NCI-H748 (cell line): ENCODE measurements around the gene APC2.
"Not testable (repeated sequence)": the region's sequence is repeated elsewhere in the genome, so short reads cannot be mapped to it uniquely, and the experiment has no call there.

Experiments
- DNase-seq: peaks from one replicate; lab custom pipeline; 2025; ENCODE audit not compliant: unreplicated experiment; lab: John Stamatoyannopoulos, UW

APC2 gene

DNA sequence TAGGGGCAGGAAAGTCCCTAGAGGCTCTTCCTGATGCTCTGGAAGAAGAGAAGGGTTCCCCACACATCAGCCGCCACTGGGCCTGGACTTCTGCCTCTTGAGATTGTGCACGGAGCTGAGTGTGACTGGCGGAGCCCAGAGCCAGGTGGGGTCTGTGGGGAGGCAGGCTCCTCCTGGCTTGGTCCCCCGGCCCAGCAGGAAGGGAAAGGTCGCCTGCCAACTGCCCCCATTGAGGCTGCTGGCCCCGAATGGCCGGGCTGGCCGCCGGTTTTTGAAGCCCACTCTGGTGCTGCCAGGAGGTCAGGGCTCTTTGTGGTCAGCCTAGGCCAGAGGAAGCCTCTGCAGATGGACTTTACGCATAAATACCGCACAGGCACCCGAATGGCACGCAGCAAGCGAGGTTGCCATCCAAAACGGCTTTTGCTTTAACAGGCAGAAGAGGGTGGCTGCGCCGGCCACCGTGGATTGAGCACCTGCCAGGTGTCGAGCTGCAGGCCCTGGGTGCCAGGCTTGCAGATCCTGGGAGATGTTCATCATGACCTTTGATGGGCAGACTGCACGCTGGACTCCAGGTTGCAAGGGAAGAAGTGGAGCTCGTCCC, 37.5 kb upstream of the APC2 start:
- no peak for DNase-seq

DNA sequence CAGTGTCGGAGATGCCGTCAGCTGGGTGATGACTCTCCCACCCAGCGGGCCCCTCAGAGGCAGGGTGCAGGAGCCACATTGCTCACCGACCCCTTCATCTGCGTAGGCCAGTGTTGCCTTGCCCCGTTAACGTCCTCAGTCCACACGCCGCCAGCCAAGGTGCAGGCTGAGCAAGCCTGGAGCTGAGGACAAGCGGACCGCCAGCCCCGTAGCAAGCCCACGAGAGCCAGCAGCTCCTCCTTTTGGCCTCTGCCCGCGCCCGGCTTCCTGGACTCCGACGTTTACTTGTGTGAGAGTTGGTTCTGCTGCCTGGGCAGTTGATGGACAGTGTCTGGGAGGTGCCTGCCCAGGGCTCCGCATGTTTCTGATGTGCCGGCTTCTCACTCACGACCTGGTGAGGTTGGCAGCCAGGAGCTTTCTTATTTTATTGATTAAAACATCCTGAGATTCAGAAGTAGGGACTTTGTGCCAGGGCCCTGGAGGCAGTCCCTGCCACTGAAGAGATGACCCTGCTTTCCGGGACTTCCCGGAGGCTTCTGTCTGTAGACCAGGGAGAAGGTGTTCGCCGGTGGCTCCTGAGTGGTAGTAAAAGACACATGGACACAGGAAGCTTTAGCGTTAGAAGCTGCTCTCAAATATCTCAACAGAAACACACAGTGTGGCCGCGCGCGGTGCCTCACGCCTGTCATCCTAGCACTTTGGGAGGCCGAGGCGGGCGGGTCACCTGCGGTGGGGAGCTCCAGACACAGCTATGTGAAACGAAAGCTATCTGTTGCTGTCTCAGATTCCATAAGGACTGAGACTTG, 36.7 kb upstream of the APC2 start:
- DNase-seq = no peak

DNA sequence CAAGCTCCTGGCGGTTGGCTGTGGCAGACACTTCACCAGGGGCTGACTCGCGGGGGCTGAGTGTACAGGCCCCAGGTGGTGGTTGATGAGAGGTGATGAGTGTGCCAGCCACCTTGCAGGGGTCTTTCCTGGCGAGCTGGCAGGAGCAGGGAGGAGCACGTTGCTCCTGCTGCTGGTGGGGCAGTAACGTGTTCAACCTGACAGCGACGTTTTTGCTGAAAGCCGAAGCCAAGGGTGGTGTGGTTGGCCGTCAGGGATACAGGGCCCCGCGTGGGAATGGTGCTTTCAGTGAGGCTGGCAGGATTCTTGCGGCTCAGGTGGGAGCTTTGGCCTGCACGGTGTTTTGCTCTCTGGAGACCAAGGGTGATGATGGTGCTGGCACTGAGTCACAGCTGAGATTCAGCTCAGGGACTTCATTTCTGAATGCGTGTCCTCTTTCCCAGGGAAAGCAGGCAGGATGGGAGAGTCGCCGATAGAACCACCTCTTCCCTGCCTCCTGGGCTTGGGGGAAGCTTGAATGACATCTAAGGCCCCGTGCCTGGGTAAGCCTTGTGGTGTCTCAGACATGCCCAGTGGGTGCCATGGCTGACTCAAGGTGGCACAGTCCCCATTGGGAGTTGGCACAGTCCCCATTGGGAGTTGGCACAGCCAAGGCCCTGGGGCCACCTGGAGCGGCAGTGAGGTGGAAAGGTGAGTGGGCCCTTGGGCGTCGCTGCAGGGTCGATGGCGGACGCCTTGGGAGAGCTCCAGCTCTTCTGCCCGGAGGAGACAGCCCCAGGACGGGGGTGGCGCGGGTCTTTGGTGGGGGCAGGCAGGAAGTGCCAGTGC, 33.7 kb upstream of the APC2 start:
- no peak for DNase-seq

DNA sequence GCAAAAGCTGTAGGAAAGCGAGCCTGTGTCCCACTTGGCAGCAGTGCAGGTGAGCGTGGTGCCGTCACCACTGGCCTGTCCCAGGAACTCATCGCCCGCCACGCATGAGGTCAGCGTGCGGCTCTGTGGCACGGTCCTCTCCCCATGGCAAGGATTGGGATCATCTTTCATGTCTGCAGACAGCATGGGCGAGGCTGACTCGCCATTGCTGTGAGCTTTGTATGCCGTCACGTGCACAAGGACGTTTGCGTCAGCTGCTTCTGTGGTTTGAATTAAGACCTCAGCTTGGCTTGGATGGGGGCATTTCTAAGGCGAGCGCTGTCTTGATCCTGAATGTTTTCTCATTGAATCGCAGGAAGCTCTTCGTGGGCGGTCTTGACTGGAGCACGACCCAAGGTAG, 32.8 kb upstream of the APC2 start:
- DNase-seq = no peak

DNA sequence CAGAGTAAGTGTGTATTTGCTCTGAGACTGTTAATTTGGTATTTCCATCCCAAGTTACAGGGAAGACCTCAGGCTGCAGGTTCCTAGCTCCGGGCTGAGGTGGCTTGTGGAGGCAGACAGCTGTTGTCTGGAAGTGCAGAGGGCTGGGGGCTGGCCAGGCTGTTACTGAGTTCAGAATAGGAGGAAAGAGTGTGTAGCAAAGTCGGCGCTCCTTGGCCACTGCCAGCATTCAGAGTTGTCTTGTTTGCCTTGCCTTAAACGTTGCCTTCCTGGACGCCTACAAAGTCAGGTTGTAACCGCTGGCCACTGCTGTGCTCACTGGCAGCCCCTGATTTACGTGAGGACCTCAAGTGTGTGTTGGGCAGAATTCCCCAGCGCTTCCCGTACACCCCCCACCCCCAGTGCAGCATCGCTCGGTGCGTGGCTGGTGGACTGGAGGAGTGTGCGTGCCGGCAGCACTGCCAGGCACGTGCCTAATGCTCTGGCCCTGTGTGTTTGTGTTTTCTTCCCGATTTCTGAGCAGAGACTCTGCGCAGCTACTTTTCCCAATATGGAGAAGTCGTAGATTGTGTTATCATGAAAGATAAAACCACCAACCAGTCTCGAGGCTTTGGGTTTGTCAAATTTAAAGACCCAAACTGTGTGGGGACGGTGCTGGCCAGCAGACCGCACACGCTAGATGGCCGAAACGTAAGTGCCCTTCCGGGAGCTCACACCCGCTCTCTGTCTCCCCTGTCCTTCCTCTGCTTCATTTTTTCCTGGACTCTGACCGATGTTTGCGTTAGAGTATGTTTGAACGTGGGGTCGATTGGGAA, 32.0 kb upstream of the APC2 start:
- DNase-seq = no peak

DNA sequence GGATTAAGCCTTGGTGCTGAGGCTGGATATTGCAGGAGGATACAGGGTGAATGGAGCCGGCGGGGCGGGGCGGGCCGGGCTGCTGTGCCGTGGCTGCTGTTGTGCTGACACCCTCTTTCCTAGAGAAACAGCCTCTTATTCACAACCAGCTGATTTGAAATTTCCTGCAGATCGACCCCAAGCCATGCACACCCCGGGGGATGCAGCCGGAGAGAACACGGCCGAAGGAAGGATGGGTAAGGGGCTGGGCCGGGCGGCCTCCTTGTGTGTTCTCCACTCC, 31.5 kb upstream of the APC2 start:
- DNase-seq = no peak

DNA sequence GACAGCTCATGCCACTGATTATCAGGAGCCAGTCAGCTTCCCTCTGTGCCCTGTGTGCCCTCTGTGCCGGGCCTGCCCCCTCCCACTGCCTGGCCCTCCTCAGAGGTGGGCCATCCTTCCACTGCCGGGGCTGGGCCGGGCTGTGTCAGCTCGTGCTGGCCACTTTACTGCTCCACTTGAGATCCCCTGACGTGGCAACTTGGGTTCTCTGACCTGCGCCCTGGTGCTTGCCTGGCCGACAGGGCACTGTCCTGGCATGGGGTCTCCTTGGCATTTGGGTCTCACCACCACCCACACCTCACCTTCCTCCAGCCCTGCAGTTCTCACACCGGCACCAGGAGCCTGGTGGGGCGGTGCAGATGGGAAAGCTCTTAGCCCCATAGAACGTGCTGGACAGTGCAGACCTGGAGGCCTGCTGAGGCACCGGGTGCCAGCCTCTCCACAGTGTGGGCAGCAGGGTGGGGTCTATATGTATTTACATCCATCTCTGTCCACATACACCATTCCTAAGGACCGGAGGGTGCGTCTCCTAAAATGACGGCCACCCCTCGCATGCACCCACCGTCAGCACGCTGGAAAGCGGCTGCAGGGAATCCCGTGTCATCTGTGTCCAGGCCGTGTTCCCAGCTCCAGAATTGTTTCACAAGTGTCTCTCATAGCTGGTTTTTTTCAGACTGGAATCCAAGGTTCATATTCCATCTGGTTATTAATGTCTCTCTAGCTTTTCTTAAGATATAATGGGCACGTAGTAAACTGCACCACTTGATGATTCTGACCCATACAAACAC, 30.8 kb upstream of the APC2 start:
- DNase-seq = no peak

DNA sequence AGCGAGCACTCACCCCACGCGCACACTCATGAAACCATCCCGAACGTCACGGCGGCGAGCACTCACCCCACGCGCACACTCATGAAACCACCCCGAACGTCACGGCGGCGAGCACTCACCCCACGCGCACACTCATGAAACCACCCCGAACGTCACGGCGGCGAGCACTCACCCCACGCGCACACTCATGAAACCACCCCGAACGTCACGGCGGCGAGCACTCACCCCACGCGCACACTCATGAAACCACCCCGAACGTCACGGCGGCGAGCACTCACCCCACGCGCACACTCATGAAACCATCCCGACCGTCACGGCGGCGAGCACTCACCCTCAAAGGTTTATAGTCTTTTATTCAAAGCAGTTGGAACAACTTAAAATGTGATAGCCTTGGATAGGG, 29.8 kb upstream of the APC2 start:
- DNase-seq = not testable (repeated sequence)

DNA sequence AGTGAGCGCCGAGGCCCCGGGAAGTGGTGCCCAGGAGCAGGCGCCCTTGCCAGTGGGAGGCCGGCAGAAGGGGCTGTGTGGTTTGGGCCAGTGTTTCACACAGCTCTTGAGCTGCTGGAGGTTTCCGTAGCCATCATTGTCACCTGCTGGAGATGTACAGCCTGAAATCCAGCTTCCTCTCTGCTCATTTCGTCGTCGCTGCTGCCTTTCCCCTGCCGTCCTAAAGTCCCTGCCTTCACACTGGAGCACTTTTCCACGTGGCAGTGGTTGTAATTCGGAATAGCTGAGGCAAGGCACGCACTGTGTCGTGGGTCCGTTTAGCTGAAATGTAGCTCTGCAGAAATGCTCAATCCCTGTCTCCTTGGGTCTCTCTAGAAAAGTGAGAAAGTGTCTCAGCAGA, 29.3 kb upstream of the APC2 start:
- no peak for DNase-seq

DNA sequence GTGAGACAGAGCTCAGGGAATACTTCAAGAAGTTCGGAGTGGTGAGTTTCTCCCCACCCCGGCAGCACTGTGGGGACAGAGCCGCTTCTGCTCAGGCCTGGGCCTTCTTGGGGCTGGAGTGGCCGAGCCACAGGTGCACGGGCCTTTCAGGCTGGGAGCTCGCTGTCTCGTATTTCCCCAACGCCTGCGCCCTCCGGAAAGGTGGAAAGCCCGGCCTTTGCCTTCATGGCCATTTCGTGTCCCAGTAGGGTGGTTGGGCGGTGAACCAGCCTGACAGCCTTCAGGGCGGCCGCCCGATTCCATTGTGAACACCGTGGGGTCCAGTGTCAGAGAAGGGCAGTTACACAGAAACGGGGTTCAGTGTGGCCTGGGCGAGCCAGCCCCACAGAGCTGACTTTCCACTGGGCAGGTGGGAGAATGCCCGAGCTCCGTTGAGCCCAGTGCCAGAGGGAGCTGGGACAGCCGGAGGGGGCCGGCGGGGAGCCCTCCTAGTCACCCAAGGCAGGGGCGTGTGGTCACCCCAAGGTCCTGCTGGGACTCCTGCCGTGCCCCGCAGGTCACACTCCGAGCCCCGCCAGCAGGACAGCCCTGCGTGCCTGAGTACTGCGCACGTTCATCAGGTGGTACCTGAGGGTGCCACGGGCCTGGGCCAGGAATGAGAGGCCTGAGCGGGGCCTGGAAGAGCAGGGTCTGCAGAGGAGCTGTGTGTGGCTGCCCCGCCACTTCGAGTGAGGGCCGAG, 28.5 kb upstream of the APC2 start:
- DNase-seq = no peak

DNA sequence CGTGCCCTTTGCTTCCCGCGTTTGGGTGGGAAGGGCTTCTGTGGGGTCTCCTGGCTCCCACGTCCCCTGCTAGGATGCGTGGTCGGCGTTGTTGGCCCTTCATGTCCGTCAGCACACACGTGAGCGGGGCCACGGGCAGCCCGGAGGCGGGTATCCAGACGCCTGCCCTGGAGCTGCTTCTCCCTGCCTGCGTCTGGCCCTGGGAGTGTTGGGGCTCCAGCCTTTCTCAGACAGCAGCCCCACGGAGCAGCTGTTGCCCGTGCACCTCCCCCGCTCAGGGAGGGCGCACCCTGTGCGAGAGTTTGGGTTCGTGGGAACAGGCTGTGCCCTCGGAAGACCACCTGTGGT, 28.0 kb upstream of the APC2 start:
- no peak for DNase-seq

DNA sequence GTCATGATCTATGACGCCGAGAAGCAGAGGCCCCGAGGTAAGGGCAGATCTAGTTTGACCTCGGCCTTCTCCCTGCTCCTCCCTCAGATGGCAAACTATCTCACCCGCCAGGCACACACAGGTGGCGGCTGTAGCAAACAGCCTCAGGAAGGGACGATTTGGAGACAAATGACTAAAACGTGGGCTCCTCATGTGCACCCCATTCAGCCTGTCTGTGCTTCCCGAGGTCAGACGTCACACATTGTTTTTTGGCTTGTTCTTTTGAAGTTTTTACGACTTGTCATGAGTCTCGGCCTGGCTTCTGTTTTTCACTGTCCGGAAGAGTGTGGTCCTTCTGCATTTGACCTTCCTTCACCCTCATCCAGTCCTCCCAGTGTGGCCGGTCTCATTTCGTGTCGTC, 27.6 kb upstream of the APC2 start:
- DNase-seq = no peak

DNA sequence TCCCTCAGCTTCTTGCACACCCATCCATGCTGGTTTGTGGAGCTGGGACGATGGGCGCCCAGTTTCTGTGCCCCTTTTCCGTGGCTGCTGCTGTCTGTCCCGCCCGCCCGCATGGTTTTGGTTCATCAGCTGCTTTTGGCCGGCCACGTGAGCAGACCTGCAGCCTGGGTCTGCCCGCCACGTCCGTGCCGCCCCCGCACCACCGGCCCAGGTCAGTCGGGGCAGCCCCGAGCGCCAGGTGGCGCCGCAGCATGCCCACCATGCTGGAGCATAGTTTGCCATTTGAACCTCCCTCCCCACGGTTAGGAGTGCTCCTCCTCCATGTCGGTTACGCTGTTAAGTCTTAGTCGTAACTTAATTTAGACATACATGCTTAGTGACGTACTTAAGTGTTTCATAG, 27.0 kb upstream of the APC2 start:
- no peak for DNase-seq

DNA sequence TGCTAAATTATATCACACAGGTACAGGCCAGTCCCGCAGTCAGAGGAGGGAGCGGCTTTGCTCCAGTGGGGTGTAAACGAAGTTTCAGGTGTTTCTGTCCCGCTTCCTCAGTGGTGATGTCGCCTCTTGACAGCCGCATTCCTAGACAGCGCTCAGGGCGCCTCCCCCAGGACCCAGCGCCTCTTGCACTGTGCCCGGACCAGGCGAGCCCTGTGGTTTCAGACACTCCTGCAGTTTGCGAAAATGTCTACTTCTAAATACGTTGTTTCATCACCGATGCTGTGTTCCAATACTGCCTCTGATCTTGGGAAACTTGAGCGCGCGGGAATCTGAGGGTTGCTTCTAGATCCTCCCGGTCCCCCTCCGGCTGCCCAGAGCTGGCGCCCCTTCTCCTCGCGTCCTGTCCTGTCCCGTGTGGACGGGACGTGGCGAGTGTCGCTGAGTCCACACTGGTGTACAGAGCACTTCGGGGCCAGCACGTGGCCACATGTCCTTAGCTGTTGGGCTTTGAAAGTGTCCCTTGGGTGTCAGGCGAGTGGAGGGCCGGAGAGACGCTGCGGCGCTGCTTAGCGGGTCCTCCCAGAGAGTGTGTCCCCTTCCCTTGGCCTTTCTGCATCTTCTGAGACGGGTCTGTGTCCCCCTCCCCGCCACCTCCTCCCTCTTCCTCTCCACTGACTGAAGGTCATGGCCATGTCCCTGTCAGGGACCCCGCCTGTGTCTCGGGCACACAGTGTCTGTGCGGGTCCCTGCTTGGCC, 26.3 kb upstream of the APC2 start:
- no peak for DNase-seq

DNA sequence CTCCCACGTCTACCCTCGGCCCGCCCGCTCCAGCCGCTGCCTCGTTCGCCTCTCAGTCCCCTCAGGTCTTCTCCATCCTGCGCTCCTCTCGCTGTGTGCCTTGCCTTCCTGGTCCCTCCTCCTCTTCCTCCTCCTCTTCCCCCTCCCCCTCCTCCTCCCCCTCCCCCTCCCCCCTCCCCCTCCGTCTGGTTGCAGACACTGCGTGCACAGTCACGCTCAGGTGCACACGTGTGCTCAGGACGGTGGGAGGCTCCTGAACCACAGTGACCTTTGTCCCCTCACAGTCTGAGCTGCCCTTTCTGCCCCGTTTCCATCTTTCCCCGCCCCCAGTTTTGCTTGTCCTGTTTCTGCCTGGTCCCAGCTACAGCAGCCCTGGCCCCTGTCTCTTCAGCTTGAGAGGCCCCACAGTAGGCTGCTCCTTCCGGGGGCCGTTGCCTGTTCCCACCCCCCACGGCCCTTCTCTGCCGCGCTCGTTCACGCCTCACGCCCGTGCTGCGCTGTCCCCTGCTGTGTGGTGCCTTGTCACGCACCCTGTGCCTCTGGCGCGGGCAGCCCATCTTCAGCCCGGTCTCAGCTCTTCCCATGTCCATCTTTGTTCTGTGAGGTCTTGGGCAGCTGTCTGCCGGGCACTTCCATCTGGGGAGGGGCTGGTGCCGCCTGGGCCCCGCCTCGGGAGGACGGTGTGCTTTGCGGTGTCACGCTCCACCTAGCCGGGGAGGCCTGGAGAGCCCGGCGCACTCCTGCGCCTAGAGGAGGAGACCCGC, 25.5 kb upstream of the APC2 start:
- DNase-seq = no peak

DNA sequence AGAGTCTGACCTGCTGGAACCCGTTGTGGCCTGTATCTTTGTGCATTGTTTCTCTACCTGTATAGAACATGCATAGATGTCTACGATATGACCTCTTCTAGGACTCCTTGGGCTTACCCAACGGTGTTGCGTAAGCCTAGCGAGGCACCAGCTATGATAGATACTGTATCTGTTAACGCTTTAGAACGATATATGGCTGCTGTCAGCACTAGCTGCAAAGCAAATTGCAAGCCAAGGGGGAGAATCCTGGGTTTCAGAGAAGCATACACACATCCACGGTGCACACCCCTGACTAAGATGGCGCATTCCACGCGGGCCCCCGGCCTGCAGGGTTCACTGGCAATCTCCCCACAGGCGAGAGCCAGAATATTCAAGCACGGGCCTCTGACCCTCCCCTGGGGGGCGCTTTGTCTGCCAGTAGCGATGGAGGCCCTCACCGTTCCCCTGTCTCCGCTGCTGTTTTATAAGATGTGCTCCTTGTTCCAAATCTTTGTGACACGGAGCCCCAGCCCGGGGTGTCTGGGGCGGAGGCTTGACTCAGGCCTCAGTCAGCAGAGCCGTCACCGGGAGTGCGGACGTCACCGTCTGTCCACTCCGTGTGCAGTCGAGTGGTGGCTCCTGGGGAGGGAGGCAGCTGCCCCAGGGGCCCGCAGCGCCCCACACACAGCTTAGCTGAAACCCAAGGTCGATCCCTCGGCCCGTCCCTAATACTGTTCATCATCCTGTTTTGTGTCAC, 24.7 kb upstream of the APC2 start:
- no peak for DNase-seq

DNA sequence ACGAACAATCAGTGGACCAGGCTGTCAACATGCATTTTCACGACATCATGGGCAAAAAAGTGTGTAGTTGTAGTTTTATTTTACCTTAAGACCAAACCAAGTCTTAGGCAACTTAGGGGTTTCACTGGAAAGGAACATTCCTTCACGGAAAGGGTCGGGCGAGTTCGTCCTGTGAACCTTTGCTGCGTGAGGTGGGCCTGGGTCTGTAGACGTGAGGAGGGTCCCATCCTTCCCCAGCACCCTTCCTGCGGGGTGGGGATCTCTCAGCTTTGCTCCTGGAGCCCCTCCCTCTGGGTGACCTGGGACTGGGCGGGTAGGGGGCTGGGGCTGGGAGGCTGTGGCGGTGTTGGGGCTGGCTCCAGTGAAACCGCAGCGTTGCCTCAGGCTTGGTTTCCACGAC, 24.0 kb upstream of the APC2 start:
- DNase-seq = no peak

DNA sequence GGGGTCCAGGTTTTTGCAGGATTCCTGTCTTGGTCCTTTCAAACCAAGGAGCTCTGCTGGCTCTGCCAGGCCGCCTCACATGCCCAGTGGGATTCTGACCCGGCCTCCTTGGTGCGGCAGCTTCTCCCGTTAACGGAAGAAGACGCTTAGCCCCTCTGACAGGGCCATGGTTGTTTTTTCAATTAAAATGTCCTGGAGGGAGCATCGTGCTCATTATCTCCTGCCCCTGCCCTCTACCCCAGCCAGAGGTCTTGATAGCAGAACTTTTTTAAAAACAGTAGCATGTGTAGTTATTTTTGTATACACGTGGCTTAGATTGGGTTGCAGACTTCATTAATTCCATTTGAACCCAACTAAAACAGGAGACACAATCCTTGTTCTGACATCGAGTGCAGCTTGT, 23.2 kb upstream of the APC2 start:
- DNase-seq = no peak
